HG03342 (cell line): Measurements from ENCODE around the gene CRELD2.

Experiments
- ATAC-seq: cut with Tn5 transposase; IDR thresholded peaks from one replicate; pipeline ENCODE4 v1.9.1; 2021; ENCODE audit warnings: mild to moderate bottlenecking, moderate library complexity; ENCODE audit not compliant: unreplicated experiment

The CRELD2 gene

DNA sequence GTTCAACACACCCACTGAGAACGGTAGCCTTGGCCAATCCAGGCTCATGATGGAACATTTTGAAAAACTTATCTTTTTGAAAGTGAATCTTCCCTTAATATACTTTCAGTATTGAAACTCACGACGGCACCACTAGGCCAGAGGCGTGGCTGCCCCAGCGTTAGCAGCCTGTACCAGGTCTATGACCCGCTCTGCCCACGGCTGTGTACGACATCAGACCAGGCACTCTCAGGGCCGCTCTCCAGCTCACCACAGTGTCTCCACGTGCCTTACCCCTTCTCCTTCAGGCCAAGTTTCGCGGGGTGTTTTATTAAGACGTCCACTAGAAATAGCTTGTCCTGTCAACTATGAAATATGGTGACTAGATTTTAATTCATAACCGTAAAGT, 31.4 kb upstream of the CRELD2 start:
- ATAC-seq: no peak

- ATAC-seq: no peak
Measured at GRCh38 chr22:49887702-49888101, 30.7 kb upstream of the CRELD2 start.

DNA sequence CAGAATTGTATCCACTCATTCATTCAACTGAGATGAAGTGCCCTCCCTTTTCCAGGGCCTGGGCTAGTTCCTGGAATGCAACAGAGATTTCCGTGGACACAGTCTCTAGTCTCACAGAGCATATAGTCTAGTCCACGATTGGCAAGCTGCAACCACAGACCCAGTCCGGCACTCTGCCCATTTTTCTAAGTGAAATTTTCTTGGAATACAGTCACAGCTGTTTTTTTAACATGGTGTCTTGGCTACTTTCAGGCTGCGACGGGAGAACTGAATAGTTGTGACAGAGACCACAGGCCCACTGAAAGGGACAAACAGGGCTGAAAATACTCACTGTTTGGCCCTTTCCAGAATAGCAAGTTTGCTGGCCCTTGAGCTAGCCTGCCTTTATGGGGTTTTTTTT, 29.4 kb upstream of the CRELD2 start:
- no peak for ATAC-seq

DNA sequence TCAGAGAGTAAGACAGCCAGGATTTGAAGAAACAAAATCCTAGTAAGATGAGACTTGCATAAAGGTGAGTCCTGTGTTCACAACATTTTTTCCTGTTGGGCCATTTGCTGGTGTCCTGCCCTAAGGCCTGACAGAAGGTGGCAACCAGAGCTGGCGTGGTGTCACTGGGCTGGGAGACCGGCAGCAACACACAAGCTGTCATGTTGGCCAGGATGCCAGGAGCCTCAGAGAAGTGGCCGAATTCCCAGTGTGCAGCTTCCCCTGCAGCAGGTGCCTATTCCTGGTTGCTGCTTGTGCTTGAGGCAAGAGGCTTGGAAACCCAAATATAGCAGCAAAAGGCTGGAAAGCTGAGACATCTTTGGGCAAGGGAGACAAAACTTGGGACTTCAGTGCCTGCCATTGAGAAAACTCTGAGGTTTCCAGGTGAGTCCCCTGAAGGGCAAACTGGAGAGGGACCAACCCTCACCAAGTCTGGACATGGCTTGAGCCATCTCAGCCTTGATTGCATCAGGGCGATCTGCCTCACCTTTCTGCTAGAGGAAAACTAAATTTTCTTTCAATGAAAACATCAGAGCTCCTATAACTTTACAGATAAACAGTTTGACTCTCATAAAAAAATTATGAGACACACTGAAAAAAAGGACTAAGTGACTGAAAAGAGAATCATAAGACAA, 26.1 kb upstream of the CRELD2 start:
- no peak for ATAC-seq

DNA sequence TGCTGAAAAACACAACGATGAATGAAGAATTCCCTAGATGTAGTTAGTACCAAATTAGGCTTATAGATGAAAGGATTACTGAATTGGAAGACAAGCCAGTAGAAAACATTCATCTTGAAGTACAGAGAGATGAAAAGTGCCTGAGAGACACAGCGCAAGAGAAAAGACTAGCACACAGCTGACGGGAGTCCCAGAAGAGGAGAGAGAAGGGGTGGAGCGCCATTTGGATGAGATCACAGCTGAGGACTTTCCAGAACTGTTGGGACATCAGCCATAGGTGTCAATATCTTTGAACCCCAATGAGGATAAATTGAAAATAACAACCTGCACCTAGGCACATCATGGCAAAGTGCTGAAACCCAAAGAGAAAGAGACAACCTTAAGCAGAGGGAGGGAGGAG, 25.4 kb upstream of the CRELD2 start:
- ATAC-seq: no peak

DNA sequence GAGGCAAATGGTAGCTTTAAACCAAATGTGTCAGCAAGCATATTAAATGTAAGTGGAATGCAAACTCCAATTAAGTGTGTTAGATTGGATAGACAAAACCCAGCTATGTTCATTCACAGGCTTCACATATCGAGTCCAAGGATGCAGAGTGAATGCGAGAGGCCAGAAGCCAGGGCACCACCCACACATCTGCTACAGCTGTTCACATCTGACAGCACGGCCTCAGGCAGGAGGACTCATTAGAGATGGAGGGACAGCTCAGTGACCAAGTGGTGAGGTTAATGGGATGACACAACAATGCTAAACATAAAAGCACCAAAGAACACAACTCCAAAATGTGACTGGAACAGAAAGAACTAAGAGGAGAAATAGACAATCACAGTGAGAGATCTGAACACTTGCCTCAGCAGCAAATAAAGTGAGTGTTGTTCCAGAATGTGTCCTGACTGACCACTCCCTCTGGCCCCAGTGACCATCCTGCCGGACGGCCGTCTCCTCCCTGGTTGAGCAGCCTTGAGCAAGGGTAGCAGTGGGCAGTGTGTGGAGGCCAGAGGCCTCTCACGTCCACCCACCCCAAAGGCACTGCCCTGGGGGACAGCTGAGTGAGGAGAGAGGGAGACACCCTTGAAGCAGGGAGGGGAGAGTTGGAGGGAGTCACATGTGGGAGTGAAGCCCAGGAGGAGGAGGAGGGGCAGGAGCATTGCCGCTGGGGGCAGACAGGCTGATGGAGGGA, 23.9 kb upstream of the CRELD2 start:
- no peak for ATAC-seq

DNA sequence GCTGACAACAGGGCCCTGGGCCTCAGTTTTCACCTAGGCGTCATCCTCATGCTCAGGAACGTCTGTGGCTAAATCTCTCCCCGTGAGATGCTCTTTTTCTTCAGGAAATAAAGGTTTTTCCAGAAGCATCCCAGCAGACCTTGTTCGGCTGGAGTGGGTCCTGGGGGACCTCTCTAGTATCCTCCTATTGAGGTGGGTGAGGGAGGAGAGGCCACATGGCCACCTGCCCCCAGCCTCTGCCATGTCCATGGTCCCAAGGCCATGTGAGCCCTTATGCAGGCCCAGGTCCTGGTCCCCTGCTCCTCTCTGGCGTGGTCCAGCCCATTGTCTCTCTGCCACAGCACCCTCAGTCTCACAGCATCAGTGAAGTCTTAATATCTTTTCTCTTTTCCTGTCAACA, 22.2 kb upstream of the CRELD2 start:
- ATAC-seq: no peak

GRCh38 chr22:49897015-49897684, 21.3 kb upstream of the CRELD2 start:
- ATAC-seq: no peak

GRCh38 chr22:49899530-49899929, 18.9 kb upstream of the CRELD2 start:
- ATAC-seq: no peak

DNA sequence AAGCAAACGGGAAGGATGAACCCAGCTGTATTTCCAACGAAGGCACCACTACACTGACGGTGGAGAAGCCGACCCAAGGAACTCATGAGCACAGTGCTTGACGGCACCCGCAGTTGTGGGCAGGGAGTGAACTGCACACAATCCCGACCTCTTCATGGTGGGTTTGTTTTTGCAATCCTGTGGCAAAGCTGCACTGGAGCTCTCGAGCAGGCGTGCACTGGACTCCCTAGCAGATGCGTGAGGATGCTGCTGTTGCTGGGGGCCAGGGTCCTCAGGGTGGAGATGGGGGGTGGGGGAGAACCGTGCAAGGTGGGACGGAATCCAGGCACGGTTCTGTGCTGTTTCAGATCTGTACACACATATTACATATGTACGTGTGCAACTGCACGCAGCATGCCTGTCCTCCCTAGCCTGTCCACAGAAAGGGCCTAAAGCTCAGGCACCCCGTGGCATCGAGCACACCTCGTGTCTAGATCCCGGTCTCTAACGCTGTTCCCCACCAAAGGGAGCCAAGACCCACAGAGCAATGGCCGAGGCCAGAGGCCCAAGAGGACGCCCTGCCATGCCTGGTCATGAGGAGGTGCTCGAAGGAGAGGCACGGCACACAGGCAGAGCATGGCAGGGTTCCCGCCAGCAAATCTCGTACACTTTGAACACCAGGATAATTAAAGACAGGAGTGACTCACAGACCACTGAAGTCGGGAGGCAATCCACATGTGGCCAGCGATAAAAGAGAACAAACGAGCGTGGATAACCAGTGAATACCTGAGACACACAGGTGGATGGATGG, 17.8 kb upstream of the CRELD2 start:
- ATAC-seq: no peak

DNA sequence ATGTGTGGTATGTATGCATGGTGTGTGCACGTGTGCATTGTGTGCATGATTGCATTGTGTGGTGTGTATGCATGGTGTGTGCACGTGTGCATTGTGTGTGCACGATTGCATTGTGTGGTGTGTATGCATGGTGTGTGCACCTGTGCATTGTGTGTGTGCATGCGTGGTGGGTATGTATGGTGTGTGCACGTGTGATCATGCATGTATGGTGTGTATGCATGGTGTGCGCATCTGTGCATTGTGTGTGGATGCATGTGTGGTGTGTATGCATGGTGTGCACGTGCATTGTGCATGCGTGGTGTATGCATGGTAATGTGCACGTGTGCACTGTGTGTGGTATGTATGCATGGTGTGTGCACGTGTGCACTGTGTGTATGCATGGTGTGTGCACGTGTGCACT, 17.0 kb upstream of the CRELD2 start:
- ATAC-seq: no peak

GRCh38 chr22:49903322-49904039, 15.0 kb upstream of the CRELD2 start:
- ATAC-seq: no peak

GRCh38 chr22:49904040-49904369, 14.4 kb upstream of the CRELD2 start:
- no peak for ATAC-seq

DNA sequence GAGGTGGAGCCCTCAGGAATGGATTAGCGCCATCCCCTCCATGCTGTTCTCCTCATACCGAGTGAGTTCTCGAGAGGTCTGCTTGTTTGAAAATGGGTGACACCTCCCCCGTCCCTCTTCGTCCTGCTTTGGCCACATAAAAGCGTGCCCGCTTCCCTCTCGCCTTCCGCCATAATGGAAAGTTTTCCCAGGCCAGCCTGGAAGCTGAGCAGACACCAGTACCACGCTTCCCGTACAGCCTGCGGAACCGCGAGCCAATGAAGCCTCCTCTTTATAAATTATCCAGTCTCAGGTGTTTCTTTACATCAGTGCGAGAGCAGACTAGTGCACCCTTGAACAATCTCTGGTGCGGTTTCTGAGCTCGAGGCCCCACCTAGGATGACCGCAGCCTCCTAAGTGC, 13.0 kb upstream of the CRELD2 start:
- no peak for ATAC-seq

- no peak for ATAC-seq
Measured at GRCh38 chr22:49906071-49906798, 12.2 kb upstream of the CRELD2 start.

- ATAC-seq: no peak
Measured at GRCh38 chr22:49906799-49907290, 11.6 kb upstream of the CRELD2 start.

DNA sequence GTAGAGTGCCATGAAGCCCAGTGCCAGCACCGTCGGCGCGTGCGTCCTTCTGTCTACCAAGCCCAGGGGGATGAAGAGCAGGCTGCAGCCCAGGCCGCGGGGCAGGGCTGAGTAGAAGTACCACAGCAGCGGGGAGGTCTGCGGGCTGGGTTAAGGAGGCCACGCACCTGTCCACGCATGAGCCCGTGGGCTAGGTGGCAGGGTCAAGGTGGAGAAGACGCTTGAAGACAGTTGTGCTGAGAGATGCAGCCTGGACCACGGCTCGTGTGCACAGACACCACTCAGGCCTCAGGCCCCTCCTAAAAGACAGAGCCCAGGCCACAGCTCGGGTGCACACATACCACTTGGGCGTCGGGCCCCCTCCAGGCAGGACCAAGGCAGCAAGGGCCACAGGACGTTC, 10.6 kb upstream of the CRELD2 start:
- ATAC-seq: no peak

DNA sequence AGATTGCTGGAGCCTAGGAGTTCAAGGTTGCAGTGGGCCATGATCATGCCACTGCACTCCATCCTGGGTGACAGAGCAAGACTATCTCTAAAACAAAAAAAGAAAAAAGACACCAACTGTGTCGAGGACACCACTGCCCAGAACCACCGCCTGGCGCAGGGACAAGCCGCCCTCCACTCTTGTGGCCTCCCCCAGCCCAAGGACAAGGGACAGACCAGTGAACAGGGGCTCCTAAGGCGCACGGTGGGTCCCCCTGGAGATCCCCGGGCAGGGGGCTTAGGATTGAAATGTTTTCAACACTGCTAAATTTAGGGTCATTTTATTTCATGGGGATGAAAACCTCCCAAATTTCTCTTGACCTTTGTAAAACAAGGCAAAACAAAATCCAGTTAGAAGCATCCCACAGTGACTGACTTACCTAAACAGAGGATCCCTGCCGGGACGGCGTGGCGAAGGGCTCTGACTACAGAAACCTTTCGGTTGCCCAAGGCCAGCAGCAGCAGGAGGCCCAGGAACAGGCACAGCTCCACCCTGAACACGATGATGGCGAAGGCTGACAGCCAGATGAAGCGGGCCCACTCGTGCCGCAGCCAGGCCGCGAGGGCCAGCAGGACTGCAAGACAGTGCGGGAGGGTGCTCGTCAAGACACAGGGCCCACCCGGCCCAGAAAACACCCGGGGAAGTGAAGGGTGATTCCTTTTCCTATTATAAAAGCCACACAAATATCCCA, 8.8 kb upstream of the CRELD2 start:
- no peak for ATAC-seq
